ENCODE results near the gene MGA.
A peak's percentile ranks its signal among the peaks of the same experiment; 100 is the strongest.

Gene MGA

GRCh38 chr15:41660235-41661077 is at the start of gene MGA:
MGA (plus strand) TSS chr15:41660405.
- peak; percentile 94 for DNase-seq

GRCh38 chr15:41620536-41621199 is 39.5 kb upstream of the MGA start:
- no peak for DNase-seq

GRCh38 chr15:41621200-41622193 is 38.7 kb upstream of the MGA start:
- DNase-seq = peak; percentile 87

- no peak for DNase-seq
Measured at GRCh38 chr15:41622901-41623300, 37.3 kb upstream of the MGA start.

- no peak for DNase-seq
Measured at GRCh38 chr15:41627203-41627602, 33.0 kb upstream of the MGA start.

- DNase-seq = no peak
Measured at GRCh38 chr15:41629463-41629862, 30.7 kb upstream of the MGA start.

- DNase-seq = no peak
Measured at GRCh38 chr15:41629883-41630282, 30.3 kb upstream of the MGA start.

- DNase-seq = no peak
Measured at GRCh38 chr15:41630616-41631217, 29.5 kb upstream of the MGA start.

- no peak for DNase-seq
Measured at GRCh38 chr15:41631880-41632470, 28.2 kb upstream of the MGA start.

GRCh38 chr15:41633609-41634008 is 26.6 kb upstream of the MGA start:
- no peak for DNase-seq

- DNase-seq = no peak
Measured at GRCh38 chr15:41634072-41634626, 26.1 kb upstream of the MGA start.

- no peak for DNase-seq
Measured at GRCh38 chr15:41637086-41637485, 23.1 kb upstream of the MGA start.

- DNase-seq = no peak
Measured at GRCh38 chr15:41640985-41641384, 19.2 kb upstream of the MGA start.

- no peak for DNase-seq
Measured at GRCh38 chr15:41647262-41647661, 12.9 kb upstream of the MGA start.

- no peak for DNase-seq
Measured at GRCh38 chr15:41648097-41648496, 12.1 kb upstream of the MGA start.

- no peak for DNase-seq
Measured at GRCh38 chr15:41648770-41649169, 11.4 kb upstream of the MGA start.

- DNase-seq = no peak
Measured at GRCh38 chr15:41650806-41651205, 9.4 kb upstream of the MGA start.

GRCh38 chr15:41651373-41651772 is 8.8 kb upstream of the MGA start:
- no peak for DNase-seq

- no peak for DNase-seq
Measured at GRCh38 chr15:41653760-41654159, 6.4 kb upstream of the MGA start.

- DNase-seq = no peak
Measured at GRCh38 chr15:41655716-41656115, 4.5 kb upstream of the MGA start.

- DNase-seq = no peak
Measured at GRCh38 chr15:41656188-41656587, 4.0 kb upstream of the MGA start.

- DNase-seq = no peak
Measured at GRCh38 chr15:41658689-41659088, 1.5 kb upstream of the MGA start.

All from CD4-positive, alpha-beta T cell treated with Interleukin-21 for 1 hour (primary cell).